ENCODE data around the gene TMEM145.

TMEM145 gene

DNA sequence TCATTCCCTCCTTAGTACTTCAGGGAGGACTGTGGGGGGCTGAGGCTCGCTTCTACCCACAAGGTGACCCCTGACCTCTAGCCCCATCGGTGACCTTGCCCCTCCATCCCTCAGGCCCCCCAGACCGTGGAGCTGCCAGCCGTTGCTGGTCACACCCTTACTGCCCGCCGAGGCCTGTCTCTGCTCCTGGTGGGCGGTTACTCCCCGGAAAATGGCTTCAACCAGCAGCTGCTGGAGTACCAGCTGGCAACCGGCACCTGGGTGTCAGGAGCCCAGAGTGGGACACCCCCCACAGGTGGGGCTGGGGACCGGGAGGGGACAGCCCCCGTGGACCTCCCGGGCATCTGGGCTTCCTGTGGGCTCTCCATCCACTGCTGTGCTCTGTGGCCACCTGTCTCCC is 44.2 kb downstream of the TMEM145 start:
- ChIA-PET POLR2A (no interaction called here), CTCF (no interaction called here)
- TF ChIP-seq, protein P1, sequence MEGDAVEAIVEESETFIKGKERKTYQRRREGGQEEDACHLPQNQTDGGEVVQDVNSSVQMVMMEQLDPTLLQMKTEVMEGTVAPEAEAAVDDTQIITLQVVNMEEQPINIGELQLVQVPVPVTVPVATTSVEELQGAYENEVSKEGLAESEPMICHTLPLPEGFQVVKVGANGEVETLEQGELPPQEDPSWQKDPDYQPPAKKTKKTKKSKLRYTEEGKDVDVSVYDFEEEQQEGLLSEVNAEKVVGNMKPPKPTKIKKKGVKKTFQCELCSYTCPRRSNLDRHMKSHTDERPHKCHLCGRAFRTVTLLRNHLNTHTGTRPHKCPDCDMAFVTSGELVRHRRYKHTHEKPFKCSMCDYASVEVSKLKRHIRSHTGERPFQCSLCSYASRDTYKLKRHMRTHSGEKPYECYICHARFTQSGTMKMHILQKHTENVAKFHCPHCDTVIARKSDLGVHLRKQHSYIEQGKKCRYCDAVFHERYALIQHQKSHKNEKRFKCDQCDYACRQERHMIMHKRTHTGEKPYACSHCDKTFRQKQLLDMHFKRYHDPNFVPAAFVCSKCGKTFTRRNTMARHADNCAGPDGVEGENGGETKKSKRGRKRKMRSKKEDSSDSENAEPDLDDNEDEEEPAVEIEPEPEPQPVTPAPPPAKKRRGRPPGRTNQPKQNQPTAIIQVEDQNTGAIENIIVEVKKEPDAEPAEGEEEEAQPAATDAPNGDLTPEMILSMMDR (IDR thresholded peaks at IDR 0.05; ENCODE audit: insufficient read depth, low read length, missing control alignments): no peak
- no peak for DNase-seq (ENCODE audit: low read depth, low spot score)
- H3K4me3 ChIP-seq (ENCODE audit: low read depth, low read length): no peak overlapping the region

DNA sequence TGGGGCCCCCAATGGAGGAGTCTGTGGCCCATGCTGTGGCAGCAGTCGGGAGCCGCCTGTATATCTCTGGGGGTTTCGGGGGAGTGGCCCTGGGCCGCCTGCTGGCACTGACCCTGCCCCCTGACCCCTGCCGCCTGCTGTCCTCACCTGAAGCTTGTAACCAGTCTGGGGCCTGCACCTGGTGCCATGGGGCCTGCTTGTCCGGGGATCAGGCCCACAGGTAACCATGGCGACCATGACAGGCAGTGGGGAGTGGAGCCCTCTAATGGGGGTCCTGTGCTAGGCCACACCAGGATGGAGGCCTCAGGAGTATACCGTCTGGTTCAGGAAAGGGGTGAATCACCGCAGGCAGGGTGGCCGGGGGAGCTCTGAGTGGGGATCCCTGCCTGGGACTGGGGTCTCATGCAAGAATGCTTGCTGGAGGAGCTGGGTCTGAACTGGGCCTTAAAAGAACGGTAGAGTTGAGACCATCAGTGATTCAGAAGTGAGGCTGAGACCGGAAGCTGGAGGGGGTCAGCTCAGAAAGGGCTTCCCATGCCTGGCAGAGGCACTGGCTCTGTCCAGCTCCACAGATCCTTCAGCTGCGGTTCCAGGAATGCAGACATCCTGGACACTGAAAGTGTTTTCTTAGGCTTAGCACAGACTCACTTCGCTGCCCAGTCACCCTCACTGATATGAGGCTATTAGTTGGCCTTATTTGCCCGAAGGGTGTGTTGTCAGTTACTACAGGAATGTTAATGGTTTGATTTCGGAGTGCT is 47.9 kb downstream of the TMEM145 start:
- TF ChIP-seq, protein P1 (IDR thresholded peaks at IDR 0.05; ENCODE audit: insufficient read depth, low read length, missing control alignments): no peak
- ChIA-PET POLR2A (no interaction called here), CTCF (no interaction called here)
- H3K4me3 ChIP-seq (ENCODE audit: low read depth, low read length): no peak overlapping the region
- no peak for DNase-seq (ENCODE audit: low read depth, low spot score)

DNA sequence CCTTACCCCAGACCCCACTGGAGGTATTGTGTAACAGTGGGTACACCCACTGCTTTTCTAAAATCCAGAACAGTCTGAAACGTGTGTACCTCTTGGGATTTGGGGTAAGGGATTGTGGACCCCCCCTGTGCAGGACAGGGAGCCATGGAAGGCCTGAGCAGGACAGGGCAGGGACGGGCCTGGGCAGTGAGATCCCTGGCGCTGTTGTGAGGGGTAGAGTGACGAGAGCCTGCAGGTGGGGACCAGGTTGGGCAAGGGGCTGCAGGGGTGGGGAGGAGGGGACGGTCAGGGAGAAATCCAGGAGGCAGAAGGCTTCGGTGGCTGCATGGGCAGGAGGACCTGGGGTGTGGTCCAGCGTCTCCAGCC is 48.4 kb downstream of the TMEM145 start:
- no peak for DNase-seq (ENCODE audit: low read depth, low spot score)
- TF ChIP-seq, protein P1 (IDR thresholded peaks at IDR 0.05; ENCODE audit: insufficient read depth, low read length, missing control alignments): no peak
- ChIA-PET CTCF (no interaction called here), POLR2A (no interaction called here)
- no peak overlapping the region for H3K4me3 ChIP-seq (ENCODE audit: low read depth, low read length)

DNA sequence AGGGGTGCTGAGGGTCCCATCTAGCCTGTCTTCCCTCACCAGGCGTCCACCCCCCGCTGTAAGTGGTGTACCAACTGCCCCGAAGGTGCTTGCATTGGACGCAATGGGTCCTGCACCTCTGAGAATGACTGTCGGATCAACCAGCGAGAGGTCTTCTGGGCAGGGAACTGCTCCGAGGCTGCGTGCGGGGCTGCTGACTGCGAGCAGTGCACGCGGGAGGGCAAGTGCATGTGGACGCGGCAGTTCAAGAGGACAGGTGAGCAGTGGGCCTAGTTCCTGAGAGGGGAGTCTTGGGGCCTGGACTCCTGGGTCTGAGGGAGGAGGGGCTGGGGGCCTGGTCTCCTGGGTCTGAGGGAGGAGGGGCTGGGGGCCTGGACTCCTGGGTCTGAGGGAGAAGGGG is 49.2 kb downstream of the TMEM145 start:
- no peak overlapping the region for H3K4me3 ChIP-seq (ENCODE audit: low read depth, low read length)
- no peak for DNase-seq (ENCODE audit: low read depth, low spot score)
- TF ChIP-seq, protein P1 (IDR thresholded peaks at IDR 0.05; ENCODE audit: insufficient read depth, low read length, missing control alignments): no peak
- ChIA-PET CTCF (no interaction called here), POLR2A (no interaction called here)

DNA sequence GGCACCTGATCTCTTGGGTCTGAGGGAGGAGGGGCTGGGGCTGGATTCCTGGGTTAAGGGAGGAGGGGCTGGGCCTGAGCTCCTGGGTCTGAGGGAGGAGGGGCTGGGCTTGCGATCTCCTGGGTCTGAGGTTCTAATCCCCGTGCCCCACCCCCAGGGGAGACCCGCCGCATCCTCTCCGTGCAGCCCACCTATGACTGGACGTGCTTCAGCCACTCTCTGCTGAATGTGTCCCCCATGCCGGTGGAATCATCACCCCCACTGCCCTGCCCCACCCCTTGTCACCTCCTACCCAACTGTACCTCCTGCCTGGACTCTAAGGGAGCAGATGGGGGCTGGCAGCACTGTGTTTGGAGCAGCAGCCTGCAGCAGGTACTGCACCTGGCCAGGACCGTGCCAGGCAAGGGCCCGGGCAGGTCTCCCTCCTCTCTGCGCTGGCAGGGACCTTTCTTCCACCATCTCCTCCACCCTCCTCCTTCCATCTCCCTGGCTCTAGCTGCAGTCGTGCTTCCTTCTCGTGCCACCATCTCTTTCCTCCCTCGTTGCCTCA is 49.9 kb downstream of the TMEM145 start:
- CTCF ChIA-PET: no interaction called here
- POLR2A ChIA-PET: no interaction called here
- H3K4me3 ChIP-seq (ENCODE audit: low read depth, low read length): no peak overlapping the region
- TF ChIP-seq, protein P1 (IDR thresholded peaks at IDR 0.05; ENCODE audit: insufficient read depth, low read length, missing control alignments): no peak
- DNase-seq (ENCODE audit: low read depth, low spot score): no peak

DNA sequence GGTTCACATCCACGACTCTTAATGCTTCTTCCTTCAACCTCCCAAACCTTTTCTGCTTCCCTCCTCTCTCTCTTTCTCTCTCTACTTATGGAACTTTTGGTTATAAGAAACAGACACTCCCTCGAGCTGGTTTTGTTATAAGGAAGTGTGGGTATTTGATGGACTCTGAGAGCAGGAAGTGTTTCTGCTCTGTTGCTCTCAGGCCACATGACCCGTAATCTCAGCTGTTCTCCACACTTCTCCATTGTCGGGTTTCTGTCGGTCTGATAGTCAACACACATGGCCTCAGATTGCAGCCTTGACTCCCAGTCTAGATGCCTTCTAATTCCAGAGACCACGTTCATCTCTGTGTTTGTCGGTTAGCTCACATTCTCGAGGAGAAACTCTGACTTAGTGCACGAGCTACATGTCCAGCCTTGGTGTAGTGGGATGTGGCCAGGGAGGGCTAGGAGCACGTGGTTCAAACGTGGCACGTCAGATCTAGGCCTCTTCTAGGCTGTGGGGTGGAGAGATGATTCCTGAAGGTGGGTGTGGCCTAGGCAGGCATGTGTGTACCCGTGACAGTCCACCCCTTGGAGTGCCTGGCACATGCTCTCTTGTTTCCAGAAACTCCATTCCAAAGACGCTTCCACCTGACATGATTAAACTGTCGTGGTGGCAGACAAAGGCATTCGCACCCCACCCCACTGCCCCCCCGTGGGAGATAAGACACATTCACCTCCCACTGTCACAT is 50.7 kb downstream of the TMEM145 start:
- TF ChIP-seq, protein P1 (IDR thresholded peaks at IDR 0.05; ENCODE audit: insufficient read depth, low read length, missing control alignments): no peak
- ChIA-PET CTCF (no interaction called here), POLR2A (no interaction called here)
- DNase-seq (ENCODE audit: low read depth, low spot score): no peak
- H3K4me3 ChIP-seq (ENCODE audit: low read depth, low read length): no peak overlapping the region
